IPS DF 6.9 (cell line): ENCODE measurements around the gene ARHGAP9.
A peak's percentile ranks its signal among the peaks of the same experiment; 100 is the strongest.

Source experiments
- DNase-seq: peaks from one replicate; pipeline ENCODE4 v3.0.0-alpha.2; 2013; ENCODE audit warnings: low read depth, low spot score
- H3K27ac ChIP-seq: one replicate; pipeline ENCODE4 v1.5.1; 2013; ENCODE audit warnings: low read length, control low read depth
- H3K27me3 ChIP-seq: 2 replicates; pipeline ENCODE4 v1.6.1; 2013; ENCODE audit warnings: mild to moderate bottlenecking, low read length; ENCODE audit not compliant: control insufficient read depth, insufficient read depth
- H3K36me3 ChIP-seq: 2 replicates; pipeline ENCODE4 v1.6.1; 2013; ENCODE audit warnings: low read length; ENCODE audit not compliant: control insufficient read depth, insufficient read depth
- H3K4me1 ChIP-seq: 2 replicates; pipeline ENCODE4 v1.6.1; 2013; ENCODE audit warnings: low read length; ENCODE audit not compliant: control insufficient read depth, insufficient read depth
- H3K4me3 ChIP-seq: 2 replicates; pipeline ENCODE4 v1.5.1; 2013; ENCODE audit warnings: mild to moderate bottlenecking, low read length
- H3K9me3 ChIP-seq: 2 replicates; pipeline ENCODE4 v1.6.1; 2013; ENCODE audit warnings: low read length, inconsistent platforms; ENCODE audit not compliant: control insufficient read depth, insufficient read depth
- WGBS: extraction: QIAGEN DNeasy Blood & Tissue Kit; methylation state at CpG from one replicate; pipeline ENCODE4 v1.1.7; 2013; ENCODE audit warnings: mixed read lengths, missing lambda C conversion rate; ENCODE audit not compliant: insufficient read length, insufficient coverage; 5-methylcytosine and 5-hydroxymethylcytosine counted together

ARHGAP9 gene

DNA sequence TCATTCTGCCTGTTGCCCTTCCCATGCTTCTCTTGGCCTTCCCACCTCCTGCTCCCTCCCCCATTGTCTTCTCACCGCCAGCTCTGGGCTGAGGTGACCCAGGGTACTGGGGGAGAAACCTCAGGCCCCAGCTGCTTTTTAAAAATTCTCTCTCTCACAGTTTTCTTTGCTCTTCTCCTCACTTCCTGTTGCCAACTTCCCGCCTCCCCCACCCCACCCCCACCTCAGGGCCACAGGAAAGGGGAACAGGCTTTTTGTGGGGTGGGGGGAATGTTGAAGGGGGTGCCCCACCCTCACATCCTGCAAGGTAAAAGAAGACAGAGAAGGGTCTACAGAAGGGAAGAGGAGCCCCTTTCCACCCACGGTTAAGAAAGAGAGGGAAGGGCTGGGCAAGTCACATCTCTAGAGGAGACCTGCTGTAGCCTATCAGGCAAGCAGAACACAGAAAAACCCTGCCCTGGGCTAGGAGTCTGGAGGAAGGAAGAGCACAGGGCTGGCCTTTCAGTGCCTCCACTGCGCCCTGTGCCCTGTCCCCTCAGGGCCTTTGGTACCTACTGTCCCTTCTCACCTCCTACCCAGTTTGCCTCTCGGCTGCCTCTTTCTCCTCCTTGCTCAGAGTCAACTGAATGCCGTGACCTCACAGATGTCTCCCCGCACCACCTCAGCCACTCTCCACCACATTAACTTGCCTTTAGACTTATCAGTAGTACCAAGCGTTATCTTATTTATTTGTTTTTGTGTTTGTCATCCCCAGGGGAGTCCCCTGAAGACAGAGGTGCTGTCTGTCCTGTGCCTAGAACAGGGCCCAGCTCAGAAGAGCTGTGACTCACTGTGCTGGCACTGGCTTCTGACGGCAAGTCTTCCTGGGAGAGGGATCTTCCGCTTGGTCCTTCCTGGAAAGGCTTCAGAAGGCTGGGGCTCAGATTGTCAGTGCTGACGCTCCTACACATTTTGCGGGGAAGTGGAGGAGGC, 1.7 kb downstream of the ARHGAP9 start:
- DNase-seq = no peak
- peaks cover 34% of the 10 kb centered on the region for H3K27me3 ChIP-seq
- H3K36me3 ChIP-seq = no peaks in the 10 kb centered on the region; the same call in 1 of the 2 replicates
- H3K9me3 ChIP-seq = no peaks in the 10 kb centered on the region
- no peak overlapping the region for H3K4me3 ChIP-seq
- WGBS = no CpG with 5 or more reads among the region's 12 CpGs
- H3K27ac ChIP-seq = no peak overlapping the region
- H3K4me1 ChIP-seq = peaks cover 2% of the 10 kb centered on the region

DNA sequence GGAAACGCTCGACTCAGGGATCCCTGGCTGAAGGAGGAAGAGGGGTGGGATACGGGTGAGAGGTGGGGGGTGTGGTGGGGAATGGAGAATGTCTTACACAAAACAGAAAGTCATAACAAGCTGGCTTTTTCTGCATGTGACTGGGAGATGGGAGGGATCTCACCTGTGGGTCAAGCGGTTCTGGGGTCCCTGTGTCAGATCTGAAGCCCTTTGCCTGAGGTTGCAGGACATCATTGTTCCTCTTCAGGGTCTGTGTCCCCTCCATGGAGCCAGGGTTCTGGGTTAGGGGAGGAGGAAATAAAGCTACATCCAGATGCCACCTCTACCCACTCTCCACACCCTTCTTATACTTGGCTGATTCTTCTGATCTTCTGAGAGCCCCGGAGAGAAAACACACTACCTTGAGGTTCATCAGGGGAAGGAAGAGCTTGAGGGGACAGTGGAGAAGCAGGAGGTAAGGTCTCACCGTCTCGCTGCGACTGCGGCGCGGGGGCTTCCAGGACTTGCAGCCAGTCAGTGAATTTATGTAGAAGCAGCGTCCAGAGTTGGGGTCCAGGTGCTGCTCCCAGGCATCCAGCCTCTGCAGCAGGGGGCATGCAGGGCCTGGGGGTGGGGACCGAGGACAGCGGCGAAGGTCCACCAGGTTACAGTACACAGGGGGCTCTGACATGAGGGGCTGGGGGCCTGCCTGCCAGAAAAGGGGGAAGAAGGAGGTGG, 2.5 kb downstream of the ARHGAP9 start:
- Histone ChIP-seq H3K4me1 (peaks cover 2% of the 10 kb centered on the region), H3K27ac (no peak overlapping the region), H3K36me3 (no peaks in the 10 kb centered on the region; the same call in 1 of the 2 replicates), H3K9me3 (no peaks in the 10 kb centered on the region), H3K4me3 (no peak overlapping the region), H3K27me3 (peaks cover 35% of the 10 kb centered on the region)
- no peak for DNase-seq
- WGBS = no CpG with 5 or more reads among the region's 15 CpGs

DNA sequence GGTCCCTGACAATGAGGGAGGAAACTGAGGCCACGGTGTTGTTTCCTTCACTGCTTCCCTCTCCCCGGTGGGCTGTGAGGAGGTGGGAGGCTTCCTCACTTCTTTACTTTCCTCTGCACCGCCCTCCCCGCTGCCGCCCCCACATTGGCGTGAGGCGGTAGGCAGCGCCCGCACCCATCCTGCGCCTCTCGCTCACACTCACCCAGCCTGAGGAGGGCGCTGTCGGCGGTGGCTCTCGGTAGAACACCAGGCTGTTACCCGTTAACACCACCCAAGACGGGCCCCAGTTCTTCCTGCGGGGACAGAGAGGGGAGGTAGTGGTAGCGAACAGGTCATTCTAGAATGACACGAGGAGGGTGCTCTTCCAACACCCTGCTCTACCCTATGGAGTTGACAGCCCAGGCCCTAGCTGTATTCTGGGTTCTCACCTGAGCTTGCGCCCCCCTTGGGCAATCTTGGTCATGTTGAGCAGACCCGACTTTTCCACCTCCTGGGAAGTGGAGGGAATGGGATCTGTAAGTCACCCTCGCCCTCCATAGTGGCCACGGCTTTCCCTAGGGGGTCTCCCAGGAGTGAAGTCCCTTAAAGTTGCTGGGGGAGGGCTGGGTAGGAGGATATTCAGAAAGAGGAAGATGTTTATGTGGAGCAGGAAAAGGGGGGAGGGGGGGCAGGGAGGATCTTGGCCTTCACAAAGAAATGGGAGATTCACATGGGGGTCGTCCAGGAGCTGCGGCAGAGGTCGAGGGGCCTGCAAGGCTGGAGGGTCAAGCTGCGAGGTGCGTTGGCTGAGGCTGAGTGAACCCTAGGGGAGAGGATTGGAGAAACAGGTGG, 3.3 kb downstream of the ARHGAP9 start:
- no CpG with 5 or more reads among the region's 29 CpGs for WGBS
- Histone ChIP-seq H3K9me3 (no peaks in the 10 kb centered on the region), H3K27me3 (peaks cover 35% of the 10 kb centered on the region), H3K36me3 (no peaks in the 10 kb centered on the region; the same call in 1 of the 2 replicates), H3K4me1 (peaks cover 2% of the 10 kb centered on the region), H3K27ac (no peak overlapping the region), H3K4me3 (peak overlapping the region; percentile 33; the same call in 1 of the 2 replicates)
- no peak for DNase-seq

DNA sequence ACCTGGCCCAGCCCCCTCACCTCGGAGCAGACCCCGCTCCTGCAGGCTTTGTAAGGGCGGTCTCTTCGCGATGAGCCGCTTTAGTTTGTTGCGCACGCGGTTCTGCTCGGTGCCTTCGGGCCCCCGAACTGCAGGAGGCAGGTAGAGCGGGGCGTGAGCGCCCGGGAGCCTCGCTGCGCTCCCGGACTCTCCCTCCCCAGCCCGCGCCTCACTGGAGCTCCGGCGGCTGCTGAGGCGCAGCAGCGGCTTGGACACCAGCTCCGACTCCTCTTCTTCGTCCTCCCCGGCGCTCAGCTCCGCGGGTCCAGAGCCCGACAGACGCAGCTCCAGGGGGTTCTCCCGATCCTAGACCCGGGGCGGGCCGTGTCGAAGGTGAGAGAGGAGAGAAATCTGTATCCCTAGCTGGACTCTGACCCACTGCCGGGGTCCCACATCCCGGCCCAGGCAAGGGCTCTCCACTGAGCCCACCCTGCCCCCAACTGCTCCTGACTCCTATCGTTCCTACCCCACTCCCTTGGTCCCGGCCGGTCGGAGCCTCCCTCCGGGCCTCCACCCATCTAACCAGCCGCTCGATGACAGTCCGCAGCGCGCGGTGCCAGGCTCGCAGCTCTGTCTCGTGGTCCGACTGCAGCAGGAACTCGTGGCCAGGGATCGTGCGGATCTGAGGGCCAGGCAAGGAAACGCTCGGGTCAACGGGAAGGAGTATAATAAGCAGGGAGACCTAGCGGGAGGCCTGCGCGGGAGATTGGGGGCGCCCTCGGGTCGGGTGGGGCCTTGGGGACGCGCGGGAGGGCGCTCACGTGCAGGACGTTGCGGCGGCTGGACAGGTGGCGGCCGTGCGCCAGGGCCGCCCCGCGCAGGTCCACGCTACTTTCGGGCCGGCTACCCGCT, 4.2 kb downstream of the ARHGAP9 start:
- Histone ChIP-seq H3K27me3 (peaks cover 35% of the 10 kb centered on the region), H3K4me1 (peaks cover 2% of the 10 kb centered on the region), H3K36me3 (no peaks in the 10 kb centered on the region; the same call in 1 of the 2 replicates), H3K9me3 (no peaks in the 10 kb centered on the region), H3K4me3 (peak overlapping the region; percentile 33; the same call in 1 of the 2 replicates), H3K27ac (no peak overlapping the region)
- DNase-seq = no peak
- no CpG with 5 or more reads among the region's 84 CpGs for WGBS

DNA sequence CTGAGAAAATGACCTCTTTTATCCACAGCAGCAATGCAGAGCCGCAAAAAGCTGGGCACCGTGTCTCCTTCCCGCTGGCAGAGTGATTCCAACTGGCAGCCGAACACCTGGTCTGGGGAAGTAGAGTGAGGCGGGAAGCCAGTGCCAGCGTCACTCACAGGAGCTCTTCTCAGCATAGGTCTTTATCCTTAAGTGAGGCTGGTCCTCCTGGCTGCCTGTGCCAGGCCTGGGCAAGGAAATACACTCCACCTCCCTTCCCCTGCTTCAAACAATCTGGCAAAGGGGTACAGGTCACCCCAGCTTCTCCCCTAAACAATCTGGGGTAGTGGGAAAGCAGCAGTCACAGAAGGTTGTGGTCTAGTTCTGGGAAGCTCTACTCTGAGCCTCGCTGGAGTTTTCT, 4.8 kb downstream of the ARHGAP9 start:
- Histone ChIP-seq H3K27me3 (peaks cover 35% of the 10 kb centered on the region), H3K9me3 (no peaks in the 10 kb centered on the region), H3K4me3 (no peak overlapping the region; the same call in 1 of the 2 replicates), H3K4me1 (peaks cover 2% of the 10 kb centered on the region), H3K27ac (no peak overlapping the region), H3K36me3 (no peaks in the 10 kb centered on the region; the same call in 1 of the 2 replicates)
- no peak for DNase-seq
- WGBS = no CpG with 5 or more reads among the region's 7 CpGs

DNA sequence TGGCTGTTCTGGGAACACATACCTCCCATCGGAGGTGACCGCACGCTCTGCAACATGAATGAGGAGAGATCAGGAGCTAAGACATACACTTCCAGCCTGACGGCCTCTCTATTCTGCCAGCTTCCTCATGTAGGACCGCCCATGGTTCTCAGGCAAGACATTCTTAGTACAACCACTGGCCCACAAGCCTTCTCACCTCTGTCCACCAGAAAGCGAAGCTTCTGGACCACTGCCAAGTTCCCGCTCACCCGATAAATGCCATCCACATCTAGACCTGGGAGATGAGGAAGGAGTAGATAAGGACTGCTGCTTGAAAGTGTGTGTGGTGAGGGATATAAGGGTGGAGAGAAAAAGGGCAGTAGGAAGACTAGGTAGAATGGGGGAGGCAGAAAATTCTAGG, 5.2 kb downstream of the ARHGAP9 start:
- DNase-seq = no peak
- WGBS = no CpG with 5 or more reads among the region's 8 CpGs
- no peaks in the 10 kb centered on the region for H3K9me3 ChIP-seq
- no peaks in the 10 kb centered on the region; the same call in 1 of the 2 replicates for H3K36me3 ChIP-seq
- H3K4me3 ChIP-seq = no peak overlapping the region
- H3K27me3 ChIP-seq = peaks cover 35% of the 10 kb centered on the region
- H3K4me1 ChIP-seq = peaks cover 2% of the 10 kb centered on the region
- no peak overlapping the region for H3K27ac ChIP-seq

DNA sequence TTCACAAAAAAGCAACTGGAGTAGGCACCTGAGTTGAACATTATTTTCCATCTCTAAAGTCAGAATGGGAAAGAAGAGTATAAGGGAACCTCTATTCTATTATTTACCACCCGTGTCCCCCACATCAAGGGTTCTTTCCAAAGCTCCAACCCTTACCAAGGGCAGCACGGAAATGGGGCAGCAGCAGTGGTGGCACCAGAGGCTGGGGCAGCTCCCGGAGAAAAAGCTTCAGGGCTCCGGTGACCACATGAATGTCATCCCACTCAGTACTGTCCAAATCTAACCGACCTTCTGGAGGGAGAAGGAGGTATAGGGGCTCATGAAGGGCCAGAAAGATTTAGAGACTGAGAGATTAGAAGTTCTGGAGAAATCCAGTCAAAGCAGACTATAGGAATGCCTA, 5.8 kb downstream of the ARHGAP9 start:
- Histone ChIP-seq H3K36me3 (no peaks in the 10 kb centered on the region; the same call in 1 of the 2 replicates), H3K4me3 (no peak overlapping the region), H3K4me1 (peaks cover 2% of the 10 kb centered on the region), H3K27me3 (peaks cover 35% of the 10 kb centered on the region), H3K27ac (no peak overlapping the region), H3K9me3 (no peaks in the 10 kb centered on the region)
- WGBS = no CpG with 5 or more reads among the region's 5 CpGs
- no peak for DNase-seq

DNA sequence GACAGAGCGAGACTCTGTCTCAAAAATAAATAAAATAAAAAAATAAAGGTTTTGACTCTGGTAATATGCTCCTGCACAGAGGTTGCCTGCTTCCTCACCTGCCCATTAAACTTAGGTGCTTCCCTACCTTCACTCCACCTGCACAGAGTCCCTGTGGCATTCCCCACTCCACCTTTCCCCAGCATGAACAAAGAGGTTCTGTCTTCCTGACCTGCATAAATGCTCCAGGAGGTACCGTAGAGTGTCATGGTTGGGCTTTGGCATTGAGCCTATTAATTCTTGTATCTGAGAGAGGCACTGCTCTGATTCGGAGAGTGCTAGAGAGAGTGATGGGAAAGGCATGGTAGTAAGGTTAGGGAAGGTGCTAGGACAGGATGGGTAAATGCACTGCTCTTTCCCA, 6.3 kb downstream of the ARHGAP9 start:
- Histone ChIP-seq H3K27ac (no peak overlapping the region), H3K36me3 (no peaks in the 10 kb centered on the region; the same call in 1 of the 2 replicates), H3K9me3 (no peaks in the 10 kb centered on the region), H3K27me3 (peaks cover 35% of the 10 kb centered on the region), H3K4me3 (no peak overlapping the region), H3K4me1 (peaks cover 2% of the 10 kb centered on the region)
- no peak for DNase-seq
- no CpG with 5 or more reads among the region's 3 CpGs for WGBS

DNA sequence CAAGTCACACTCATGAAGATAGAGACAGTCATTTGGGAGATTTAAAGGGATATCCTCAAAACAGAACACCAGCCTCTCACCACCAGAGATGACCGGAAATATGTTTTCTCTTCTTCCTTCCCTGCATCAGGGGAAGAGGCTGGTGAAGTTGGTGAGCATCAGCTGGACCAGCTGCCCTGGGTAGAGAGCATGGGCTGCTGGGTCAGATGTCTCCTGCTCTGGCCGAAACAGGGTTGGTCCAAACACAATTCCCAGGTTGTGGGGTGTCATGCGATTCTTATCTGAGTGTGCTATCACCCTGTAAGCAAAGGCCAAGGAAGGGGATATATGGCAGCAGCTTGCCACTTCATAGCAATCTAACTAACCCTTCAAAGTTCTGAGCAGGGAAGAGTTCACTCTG, 7.3 kb downstream of the ARHGAP9 start:
- no CpG with 5 or more reads among the region's 3 CpGs for WGBS
- Histone ChIP-seq H3K4me3 (no peak overlapping the region), H3K27me3 (peaks cover 35% of the 10 kb centered on the region), H3K4me1 (no peaks in the 10 kb centered on the region; the same call in none of the 2 replicates), H3K27ac (no peak overlapping the region), H3K9me3 (no peaks in the 10 kb centered on the region), H3K36me3 (no peaks in the 10 kb centered on the region; the same call in 1 of the 2 replicates)
- DNase-seq = no peak
